ENCODE results near the gene ETV3L.

- TF ChIP-seq CTCF (IDR thresholded peaks at IDR 0.05) (no peak), POLR2A (IDR thresholded peaks at IDR 0.05) (no peak), EP300 (IDR thresholded peaks at IDR 0.05; ENCODE audit: low read depth) (no peak)
Measured at GRCh38 chr1:157050836-157051235, 48.8 kb downstream of the ETV3L start.

Measured in transverse colon (tissue), 3 donors.